Body of pancreas (tissue), 4 donors: ENCODE data around the gene MSTN. TPM values are rescaled to one million over a fixed set of nuclear protein-coding genes. Genes with fewer than 3 reads are reported as not detected.
A peak's percentile ranks its signal among the peaks of the same experiment; 100 is the strongest.

Source experiments
- ATAC-seq: fragments of 150-250 bp; one replicate; pipeline ENCODE4 v1.9.1; 2016
- DNase-seq, 4 donors: peaks; one replicate each; pipeline ENCODE4 v3.0.0-alpha.2; 2019
- H3K27ac ChIP-seq, 4 donors: fragments of 200-600 bp; sonication (generic); 1 replicate in 3 of 4; 2 replicates in 1 of 4; pipeline versions ENCODE4 v1.5.1 to v1.6.1; 2016 to 2019; ENCODE audit warnings: mild to moderate bottlenecking in 1 of 4, mixed read lengths in 1 of 4, moderate library complexity in 1 of 4
- H3K27me3 ChIP-seq, 2 donors: fragments of 200-600 bp; sonication (generic); one replicate each; pipeline ENCODE4 v1.6.0; 2016; ENCODE audit warnings: mild to moderate bottlenecking in 1 of 2
- H3K36me3 ChIP-seq, 2 donors: fragments of 200-600 bp; sonication (generic); replicated peaks in 1 of 2; 2 replicates each; pipeline ENCODE4 v1.5.1; 2016; ENCODE audit warnings: low read depth in 2 of 2; ENCODE audit not compliant: insufficient read depth in 1 of 2
- H3K4me1 ChIP-seq: fragments of 200-600 bp; sonication (generic); one replicate; pipeline ENCODE4 v1.6.0; 2016
- H3K4me3 ChIP-seq, 2 donors: fragments of 200-600 bp; sonication (generic); 1 replicate in 1 of 2; 2 replicates in 1 of 2; pipeline ENCODE4 v1.5.1; 2016 to 2019
- H3K9me3 ChIP-seq, 3 donors: fragments of 200-600 bp; sonication (generic); 1 replicate in 2 of 3; 2 replicates in 1 of 3; pipeline ENCODE4 v1.5.1; 2016
- POLR2A ChIP-seq, 3 donors: fragments of 450-650 bp; IDR thresholded peaks; one replicate each; pipeline ENCODE4 v1.6.1; 2016; ENCODE audit warnings: antibody characterized with exemption in 3 of 3, mild to moderate bottlenecking in 2 of 3
- WGBS, 2 donors: methylation state at CpG; one replicate each; pipeline ENCODE4 v1.1.5; 2017; 5-methylcytosine and 5-hydroxymethylcytosine counted together
- intact Hi-C: fragments of 100-400 bp; cut with DNase I; formaldehyde crosslinking; loops from one replicate; pipeline ENCODE4 v1.15.1; 2023
- total RNA-seq, 2 donors: library from RNA; depleted of rRNA; stranded (reverse); fragments of >200 nt; gene quantifications; one replicate each; pipeline ENCODE4 v1.1.0, GENCODE V29; 2016
- TF ChIP-seq, protein P1 (sequence below), 7 experiments: fragments of 450-650 bp in 4 of 7; fragments of 200-600 bp in 3 of 7; sonication (generic) in 3 of 7; IDR thresholded peaks; one replicate each; pipeline ENCODE4 v1.5.1; 2016 to 2019; ENCODE audit warnings: antibody characterized with exemption in 7 of 7

MSTN gene
- total RNA-seq, 2 donors from 2014 or later, result not detected

DNA sequence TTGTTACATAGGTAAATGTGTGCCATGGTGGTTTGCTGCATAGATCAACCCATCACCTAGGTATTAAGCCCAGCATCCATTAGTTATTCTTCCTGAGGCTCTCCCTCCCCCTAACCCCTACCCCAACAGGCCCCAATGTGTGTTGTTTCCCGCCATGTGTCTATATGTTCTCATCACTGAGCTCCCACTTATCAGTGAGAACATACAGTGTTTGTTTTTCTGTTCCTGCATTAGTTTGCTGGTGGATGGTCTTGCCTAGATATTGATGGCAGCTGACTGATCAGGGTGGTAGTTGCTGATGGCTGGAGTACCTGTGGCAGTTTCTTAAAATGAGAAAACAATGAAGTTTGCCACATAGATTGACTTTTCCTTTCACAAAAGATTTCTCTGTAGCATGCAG lies 34.6 kb upstream of the MSTN start:
- 86 to 94% methylated on average over 1 of the region's 1 CpG for WGBS, 2 donors
- H3K4me3 ChIP-seq, result no peak overlapping the region
- intact Hi-C loops, result no loop called here

GRCh38 chr2:190094316-190094871 lies 31.9 kb upstream of the MSTN start:
- ATAC-seq (no peak), DNase-seq (no peak)
- intact Hi-C loops, result no loop called here
- no peaks in the 10 kb centered on the region for H3K27me3 ChIP-seq
- H3K4me1 ChIP-seq, result no peaks in the 10 kb centered on the region
- no peak overlapping the region for H3K4me3 ChIP-seq
- 33 to 36% methylated on average over 3 of the region's 3 CpGs for WGBS, 2 donors
- H3K36me3 ChIP-seq, result no peaks in the 10 kb centered on the region
- no peaks in the 10 kb centered on the region for H3K9me3 ChIP-seq
- TF ChIP-seq POLR2A (IDR thresholded peaks at IDR 0.05), result no peak
- TF ChIP-seq, protein P1, sequence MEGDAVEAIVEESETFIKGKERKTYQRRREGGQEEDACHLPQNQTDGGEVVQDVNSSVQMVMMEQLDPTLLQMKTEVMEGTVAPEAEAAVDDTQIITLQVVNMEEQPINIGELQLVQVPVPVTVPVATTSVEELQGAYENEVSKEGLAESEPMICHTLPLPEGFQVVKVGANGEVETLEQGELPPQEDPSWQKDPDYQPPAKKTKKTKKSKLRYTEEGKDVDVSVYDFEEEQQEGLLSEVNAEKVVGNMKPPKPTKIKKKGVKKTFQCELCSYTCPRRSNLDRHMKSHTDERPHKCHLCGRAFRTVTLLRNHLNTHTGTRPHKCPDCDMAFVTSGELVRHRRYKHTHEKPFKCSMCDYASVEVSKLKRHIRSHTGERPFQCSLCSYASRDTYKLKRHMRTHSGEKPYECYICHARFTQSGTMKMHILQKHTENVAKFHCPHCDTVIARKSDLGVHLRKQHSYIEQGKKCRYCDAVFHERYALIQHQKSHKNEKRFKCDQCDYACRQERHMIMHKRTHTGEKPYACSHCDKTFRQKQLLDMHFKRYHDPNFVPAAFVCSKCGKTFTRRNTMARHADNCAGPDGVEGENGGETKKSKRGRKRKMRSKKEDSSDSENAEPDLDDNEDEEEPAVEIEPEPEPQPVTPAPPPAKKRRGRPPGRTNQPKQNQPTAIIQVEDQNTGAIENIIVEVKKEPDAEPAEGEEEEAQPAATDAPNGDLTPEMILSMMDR (IDR thresholded peaks at IDR 0.05), result no peak
- H3K27ac ChIP-seq, result no peak overlapping the region

More for the DNA sequence above, 34.6 kb upstream of the MSTN start:
- DNase-seq (no peak), ATAC-seq (no peak)
- Histone ChIP-seq H3K36me3 (no peaks in the 10 kb centered on the region), H3K27me3 (no peaks in the 10 kb centered on the region), H3K4me1 (no peaks in the 10 kb centered on the region), H3K27ac (no peak overlapping the region), H3K9me3 (no peaks in the 10 kb centered on the region)
- no peak for TF ChIP-seq POLR2A (IDR thresholded peaks at IDR 0.05)

DNA sequence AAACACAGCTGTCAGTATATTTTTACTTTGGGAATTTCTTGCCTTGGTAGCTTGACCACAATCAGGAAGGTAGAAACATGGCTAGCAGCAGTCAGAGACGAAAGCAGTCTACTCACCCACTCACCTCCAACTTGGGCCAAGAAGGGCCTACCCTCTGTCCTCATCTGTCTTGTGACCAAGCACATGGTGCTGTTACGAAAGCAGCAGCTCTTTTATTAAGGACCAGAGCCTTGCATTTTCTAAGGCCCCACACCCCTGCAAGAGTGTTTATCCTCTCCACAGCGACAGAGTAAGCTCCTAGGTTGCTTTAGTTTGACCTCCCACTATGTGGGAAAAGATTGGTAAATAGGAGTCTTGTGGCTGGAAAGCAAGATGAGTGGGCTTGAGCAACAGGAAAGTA lies 31.3 kb upstream of the MSTN start:
- intact Hi-C loops, result no loop called here
- Histone ChIP-seq H3K27ac (no peak overlapping the region), H3K4me1 (no peaks in the 10 kb centered on the region), H3K36me3 (no peaks in the 10 kb centered on the region), H3K4me3 (no peak overlapping the region), H3K9me3 (no peaks in the 10 kb centered on the region), H3K27me3 (no peaks in the 10 kb centered on the region)
- TF ChIP-seq, protein P1 (IDR thresholded peaks at IDR 0.05), result no peak
- TF ChIP-seq POLR2A (IDR thresholded peaks at IDR 0.05), result no peak
- peak in 2 of 4 donors; percentile 3 to 9 for DNase-seq
- 79 to 82% methylated on average over 3 of the region's 3 CpGs for WGBS, 2 donors
- no peak for ATAC-seq

DNA sequence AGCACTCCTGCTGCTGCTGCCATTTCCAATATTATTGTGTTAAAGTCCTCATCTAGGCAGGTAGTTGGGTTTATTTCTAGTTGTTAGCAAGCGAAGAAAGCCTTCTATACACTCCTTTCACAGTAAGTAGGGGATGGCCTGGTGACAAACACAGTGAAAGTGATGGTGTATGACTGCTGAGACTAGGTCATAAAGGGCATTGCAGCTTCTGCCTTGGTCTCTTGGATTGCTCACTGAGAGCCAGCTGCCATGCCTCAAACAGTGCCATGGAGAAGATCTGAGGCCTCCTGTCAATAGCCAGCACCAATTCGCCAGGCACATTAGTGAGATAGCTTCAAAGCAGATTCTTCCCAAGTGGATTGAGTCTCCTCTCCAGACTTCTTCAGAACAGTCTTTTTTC lies 27.6 kb upstream of the MSTN start:
- Histone ChIP-seq H3K36me3 (no peaks in the 10 kb centered on the region), H3K9me3 (no peaks in the 10 kb centered on the region), H3K4me1 (no peaks in the 10 kb centered on the region), H3K4me3 (no peak overlapping the region), H3K27me3 (no peaks in the 10 kb centered on the region), H3K27ac (no peak overlapping the region)
- intact Hi-C loops, result no loop called here
- ATAC-seq (no peak), DNase-seq (no peak)
- 79 to 85% methylated on average over 2 of the region's 2 CpGs for WGBS, 2 donors
- TF ChIP-seq, protein P1 (IDR thresholded peaks at IDR 0.05), result no peak

GRCh38 chr2:190088917-190089316 lies 26.4 kb upstream of the MSTN start:
- intact Hi-C loops, result no loop called here
- ATAC-seq, result peak; percentile 77

More at GRCh38 chr2:190088917-190089316, 26.4 kb upstream of the MSTN start:
- no peak for TF ChIP-seq POLR2A (IDR thresholded peaks at IDR 0.05)
- TF ChIP-seq, protein P1 (IDR thresholded peaks at IDR 0.05), result peak; percentile 49 to 72 (median 69)
- H3K4me1 ChIP-seq, result no peaks in the 10 kb centered on the region
- no peak overlapping the region for H3K4me3 ChIP-seq
- no peaks in the 10 kb centered on the region for H3K9me3 ChIP-seq
- DNase-seq, result peak; percentile 45 to 61 (median 52)
- 17 to 29% methylated on average over 4 of the region's 4 CpGs for WGBS, 2 donors
- no peaks in the 10 kb centered on the region for H3K36me3 ChIP-seq
- no peaks in the 10 kb centered on the region for H3K27me3 ChIP-seq
- no peak overlapping the region for H3K27ac ChIP-seq
